Osteoblast (primary cell): ENCODE results near the gene LETM1. TPM values are rescaled to one million over a fixed set of nuclear protein-coding genes. Genes with fewer than 3 reads are reported as not detected.

Experiments
- DNase-seq: peaks from one replicate; pipeline ENCODE4 v3.0.0; 2011; ENCODE audit warnings: low spot score, mixed read lengths; ENCODE audit not compliant: insufficient read length; ENCODE audit errors: missing footprints
- H2AFZ ChIP-seq: 2 replicates; pipeline ENCODE4 v1.6.0; 2011; ENCODE audit warnings: mild to moderate bottlenecking, low read length
- H3K27ac ChIP-seq: 2 replicates; pipeline ENCODE4 v1.5.1; 2011; ENCODE audit warnings: mild to moderate bottlenecking, low read depth, low read length, moderate library complexity
- H3K27me3 ChIP-seq: 2 replicates; pipeline ENCODE4 v1.6.0; 2012; ENCODE audit warnings: mild to moderate bottlenecking, control low read depth, inconsistent platforms, low read length, moderate library complexity; ENCODE audit not compliant: insufficient read depth
- H3K36me3 ChIP-seq: 2 replicates; pipeline ENCODE4 v1.5.1; 2011; ENCODE audit warnings: mild to moderate bottlenecking, low read length, control low read depth, moderate library complexity; ENCODE audit not compliant: insufficient read depth
- H3K4me1 ChIP-seq: 2 replicates; pipeline ENCODE4 v1.5.1; 2011; ENCODE audit warnings: mild to moderate bottlenecking, low read length, control low read depth, moderate library complexity; ENCODE audit not compliant: insufficient read depth
- H3K4me2 ChIP-seq: 2 replicates; pipeline ENCODE4 v1.6.0; 2011; ENCODE audit warnings: mild to moderate bottlenecking, low read length; ENCODE audit not compliant: insufficient read depth
- H3K4me3 ChIP-seq: fragments of 200-600 bp; sonication (generic); 3 replicates; pipeline ENCODE4 v1.5.1; 2012; ENCODE audit warnings: mild to moderate bottlenecking, low read length, inconsistent platforms; ENCODE audit not compliant: insufficient read depth
- H3K79me2 ChIP-seq: 2 replicates; pipeline ENCODE4 v1.6.0; 2012; ENCODE audit warnings: mild to moderate bottlenecking, low read length, control low read depth, inconsistent platforms; ENCODE audit not compliant: insufficient read depth
- H3K9me3 ChIP-seq: 2 replicates; pipeline ENCODE4 v1.5.1; 2011; ENCODE audit warnings: low read depth, low read length, control low read depth
- H4K20me1 ChIP-seq: 2 replicates; pipeline ENCODE4 v1.6.0; 2012; ENCODE audit warnings: mild to moderate bottlenecking, low read length, control low read depth; ENCODE audit not compliant: insufficient read depth
- CTCF ChIP-seq: IDR thresholded peaks from 2 replicates; pipeline ENCODE4 v1.5.1; 2011; ENCODE audit warnings: mild to moderate bottlenecking, low read depth, low read length, moderate library complexity; ENCODE audit errors: extremely low read depth
- total RNA-seq: library from RNA; depleted of rRNA; stranded (reverse); fragments of >200 nt; gene quantifications from 2 replicates; pipeline ENCODE4 v1.2.3, GENCODE V29; 2012

LETM1 gene
- total RNA-seq, 1 donor, result 75.3 TPM

GRCh38 chr4:1868293-1868692 lies 12.3 kb upstream of the LETM1 start:
- TF ChIP-seq CTCF, result no peak
- no peaks in the 10 kb centered on the region for H4K20me1 ChIP-seq
- no peak overlapping the region for H3K27ac ChIP-seq
- peaks cover 15% of the 10 kb centered on the region for H3K4me1 ChIP-seq
- H3K79me2 ChIP-seq, result peaks cover 13% of the 10 kb centered on the region
- H3K4me2 ChIP-seq, result no peak overlapping the region
- no peaks in the 10 kb centered on the region for H3K9me3 ChIP-seq
- H3K27me3 ChIP-seq, result peaks cover 9% of the 10 kb centered on the region
- DNase-seq, result peak; percentile 34
- no peak overlapping the region for H3K4me3 ChIP-seq
- no peaks in the 10 kb centered on the region for H3K36me3 ChIP-seq
- no peak overlapping the region for H2AFZ ChIP-seq

GRCh38 chr4:1866189-1866661 lies 10.3 kb upstream of the LETM1 start:
- H4K20me1 ChIP-seq, result no peaks in the 10 kb centered on the region
- H3K79me2 ChIP-seq, result no peaks in the 10 kb centered on the region
- peaks cover 5% of the 10 kb centered on the region for H3K4me1 ChIP-seq
- no peak overlapping the region for H3K4me2 ChIP-seq
- H3K4me3 ChIP-seq, result no peak overlapping the region
- H3K36me3 ChIP-seq, result no peaks in the 10 kb centered on the region
- no peaks in the 10 kb centered on the region for H3K9me3 ChIP-seq
- H3K27me3 ChIP-seq, result peaks cover 9% of the 10 kb centered on the region
- no peak overlapping the region for H2AFZ ChIP-seq
- no peak for TF ChIP-seq CTCF
- no peak overlapping the region for H3K27ac ChIP-seq
- no peak for DNase-seq

GRCh38 chr4:1864076-1865008 lies 8.4 kb upstream of the LETM1 start:
- Histone ChIP-seq H3K79me2 (no peaks in the 10 kb centered on the region), H4K20me1 (no peaks in the 10 kb centered on the region), H3K4me2 (no peak overlapping the region), H3K4me3 (no peak overlapping the region), H3K4me1 (no peaks in the 10 kb centered on the region), H3K36me3 (no peaks in the 10 kb centered on the region), H2AFZ (no peak overlapping the region), H3K27me3 (peaks cover 9% of the 10 kb centered on the region), H3K9me3 (no peaks in the 10 kb centered on the region), H3K27ac (no peak overlapping the region)
- DNase-seq, result peak; percentile 66
- no peak for TF ChIP-seq CTCF

GRCh38 chr4:1863297-1864033 lies 7.5 kb upstream of the LETM1 start:
- Histone ChIP-seq H3K4me1 (no peaks in the 10 kb centered on the region), H3K27me3 (peaks cover 9% of the 10 kb centered on the region), H2AFZ (no peak overlapping the region), H3K9me3 (no peaks in the 10 kb centered on the region), H3K4me3 (no peak overlapping the region), H3K4me2 (peak overlapping the region; percentile 77), H3K36me3 (no peaks in the 10 kb centered on the region), H4K20me1 (no peaks in the 10 kb centered on the region), H3K27ac (no peak overlapping the region), H3K79me2 (no peaks in the 10 kb centered on the region)
- DNase-seq, result peak; percentile 66
- TF ChIP-seq CTCF, result no peak
